Calu3 (cell line): ENCODE results near the gene POLR3H. TPM values are rescaled to one million over a fixed set of nuclear protein-coding genes. Genes with fewer than 3 reads are reported as not detected.
A peak's percentile ranks its signal among the peaks of the same experiment; 100 is the strongest.

ENCODE experiments used
- BruUV-seq: library from RNA; stranded (reverse); fragments of 400-500 nt; replicated peaks from 2 replicates; lab custom pipeline; 2021; lab: Mats Ljungman, UMichigan
- CTCF ChIA-PET: fragments of 300-600 bp; sonication (Branson Sonifier 250); formaldehyde crosslinking; loops from one replicate; lab custom pipeline; 2022; ENCODE audit warnings: antibody characterized with exemption; lab: Charles Lee
- DNase-seq: peaks from one replicate; pipeline ENCODE4 v3.0.0; 2022
- H3K27ac Mint-ChIP-seq: one replicate; pipeline ENCODE4 v1.8.0; 2022; ENCODE audit warnings: mixed read lengths; ENCODE audit not compliant: unreplicated experiment
- H3K27me3 Mint-ChIP-seq: one replicate; pipeline ENCODE4 v1.8.0; 2022; ENCODE audit warnings: mixed read lengths; ENCODE audit not compliant: unreplicated experiment
- H3K36me3 Mint-ChIP-seq: one replicate; pipeline ENCODE4 v1.8.0; 2022; ENCODE audit warnings: mild to moderate bottlenecking, moderate library complexity, mixed read lengths; ENCODE audit not compliant: insufficient read depth, unreplicated experiment
- H3K4me1 Mint-ChIP-seq: one replicate; pipeline ENCODE4 v1.8.0; 2022; ENCODE audit warnings: mild to moderate bottlenecking, low read depth, mixed read lengths; ENCODE audit not compliant: unreplicated experiment
- H3K4me3 Mint-ChIP-seq: one replicate; pipeline ENCODE4 v1.8.0; 2022; ENCODE audit warnings: mild to moderate bottlenecking, low read depth, moderate library complexity, mixed read lengths; ENCODE audit not compliant: unreplicated experiment
- H3K9me3 Mint-ChIP-seq: one replicate; pipeline ENCODE4 v1.8.0; 2022; ENCODE audit warnings: low read depth, mixed read lengths; ENCODE audit not compliant: unreplicated experiment
- intact Hi-C: fragments of 100-400 bp; cut with micrococcal nuclease; formaldehyde crosslinking; loops from one replicate; pipeline ENCODE4 v1.10.0; 2022; ENCODE audit not compliant: unreplicated experiment
- total RNA-seq: library from RNA; stranded (reverse); gene quantifications from 2 replicates; pipeline ENCODE4 v1.2.3, GENCODE V29; 2022
- TF ChIP-seq, protein P1 (sequence below): fragments of 200-600 bp; IDR thresholded peaks from one replicate; pipeline ENCODE4 v1.8.0; 2022; ENCODE audit warnings: antibody characterized with exemption; ENCODE audit not compliant: unreplicated experiment

Gene POLR3H
- total RNA-seq, 1 experiment from 2014 or later, result 49.7 TPM

GRCh38 chr22:41526830-41527799 lies 17.2 kb downstream of the POLR3H start:
- Mint-ChIP-seq H3K27me3 (no peaks in the 10 kb centered on the region), H3K9me3 (no peaks in the 10 kb centered on the region), H3K4me1 (no peaks in the 10 kb centered on the region), H3K36me3 (peaks cover 91% of the 10 kb centered on the region), H3K27ac (peak overlapping the region; percentile 77), H3K4me3 (no peak overlapping the region)
- TF ChIP-seq, protein P1, sequence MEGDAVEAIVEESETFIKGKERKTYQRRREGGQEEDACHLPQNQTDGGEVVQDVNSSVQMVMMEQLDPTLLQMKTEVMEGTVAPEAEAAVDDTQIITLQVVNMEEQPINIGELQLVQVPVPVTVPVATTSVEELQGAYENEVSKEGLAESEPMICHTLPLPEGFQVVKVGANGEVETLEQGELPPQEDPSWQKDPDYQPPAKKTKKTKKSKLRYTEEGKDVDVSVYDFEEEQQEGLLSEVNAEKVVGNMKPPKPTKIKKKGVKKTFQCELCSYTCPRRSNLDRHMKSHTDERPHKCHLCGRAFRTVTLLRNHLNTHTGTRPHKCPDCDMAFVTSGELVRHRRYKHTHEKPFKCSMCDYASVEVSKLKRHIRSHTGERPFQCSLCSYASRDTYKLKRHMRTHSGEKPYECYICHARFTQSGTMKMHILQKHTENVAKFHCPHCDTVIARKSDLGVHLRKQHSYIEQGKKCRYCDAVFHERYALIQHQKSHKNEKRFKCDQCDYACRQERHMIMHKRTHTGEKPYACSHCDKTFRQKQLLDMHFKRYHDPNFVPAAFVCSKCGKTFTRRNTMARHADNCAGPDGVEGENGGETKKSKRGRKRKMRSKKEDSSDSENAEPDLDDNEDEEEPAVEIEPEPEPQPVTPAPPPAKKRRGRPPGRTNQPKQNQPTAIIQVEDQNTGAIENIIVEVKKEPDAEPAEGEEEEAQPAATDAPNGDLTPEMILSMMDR, result peak; percentile 96
- intact Hi-C loops, result no loop called here
- CTCF ChIA-PET, result interaction anchor here (0.8 to 1.9 kb wide), 5 partner anchors 10 to 604 kb away, joined by 4 to 13 read pairs (median 5); no protein-coding TSS in a partner anchor
- DNase-seq, result peak; percentile 71
- BruUV-seq, result no TSS peak

DNA sequence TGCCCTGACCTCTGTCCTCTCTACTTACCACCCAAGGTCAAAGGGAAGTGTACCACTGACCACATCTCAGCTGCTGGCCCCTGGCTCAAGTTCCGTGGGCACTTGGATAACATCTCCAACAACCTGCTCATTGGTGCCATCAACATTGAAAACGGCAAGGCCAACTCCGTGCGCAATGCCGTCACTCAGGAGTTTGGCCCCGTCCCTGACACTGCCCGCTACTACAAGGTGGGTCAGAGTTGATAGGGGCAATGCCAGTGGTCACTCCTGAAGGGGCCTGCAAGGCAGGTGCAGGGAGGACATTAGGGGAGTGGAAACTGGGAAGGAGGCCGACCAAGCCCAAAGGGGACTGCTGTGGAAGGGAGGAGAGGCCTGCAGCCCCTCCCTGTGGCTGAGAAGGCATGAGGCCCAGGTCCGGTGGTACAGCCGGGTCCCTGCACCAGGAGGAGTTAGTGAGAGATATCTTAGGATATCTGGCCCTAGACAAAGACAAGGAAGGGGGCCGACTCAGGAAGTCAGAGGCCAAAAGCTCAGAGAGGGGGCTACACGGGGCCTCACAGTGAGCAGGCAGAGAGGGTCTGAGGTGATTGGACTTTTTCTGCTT lies 17.9 kb downstream of the POLR3H start:
- CTCF ChIA-PET, result interaction anchor here (0.8 to 1.9 kb wide), 5 partner anchors 9 to 604 kb away, joined by 4 to 13 read pairs (median 5); no protein-coding TSS in a partner anchor
- peak overlapping the region; percentile 77 for H3K27ac Mint-ChIP-seq
- H3K9me3 Mint-ChIP-seq, result no peaks in the 10 kb centered on the region
- no TSS peak for BruUV-seq
- no peaks in the 10 kb centered on the region for H3K27me3 Mint-ChIP-seq
- TF ChIP-seq, protein P1, result no peak
- H3K4me1 Mint-ChIP-seq, result no peaks in the 10 kb centered on the region
- intact Hi-C loops, result no loop called here
- peaks cover 87% of the 10 kb centered on the region for H3K36me3 Mint-ChIP-seq
- no peak for DNase-seq
- no peak overlapping the region for H3K4me3 Mint-ChIP-seq

GRCh38 chr22:41525450-41526225 lies 18.6 kb downstream of the POLR3H start:
- Mint-ChIP-seq H3K4me3 (no peak overlapping the region), H3K27ac (peak overlapping the region; percentile 77), H3K36me3 (peaks cover 86% of the 10 kb centered on the region), H3K4me1 (no peaks in the 10 kb centered on the region), H3K27me3 (no peaks in the 10 kb centered on the region), H3K9me3 (no peaks in the 10 kb centered on the region)
- intact Hi-C loops, result no loop called here
- CTCF ChIA-PET, result no interaction called here
- no TSS peak for BruUV-seq
- DNase-seq, result no peak
- TF ChIP-seq, protein P1, result no peak

DNA sequence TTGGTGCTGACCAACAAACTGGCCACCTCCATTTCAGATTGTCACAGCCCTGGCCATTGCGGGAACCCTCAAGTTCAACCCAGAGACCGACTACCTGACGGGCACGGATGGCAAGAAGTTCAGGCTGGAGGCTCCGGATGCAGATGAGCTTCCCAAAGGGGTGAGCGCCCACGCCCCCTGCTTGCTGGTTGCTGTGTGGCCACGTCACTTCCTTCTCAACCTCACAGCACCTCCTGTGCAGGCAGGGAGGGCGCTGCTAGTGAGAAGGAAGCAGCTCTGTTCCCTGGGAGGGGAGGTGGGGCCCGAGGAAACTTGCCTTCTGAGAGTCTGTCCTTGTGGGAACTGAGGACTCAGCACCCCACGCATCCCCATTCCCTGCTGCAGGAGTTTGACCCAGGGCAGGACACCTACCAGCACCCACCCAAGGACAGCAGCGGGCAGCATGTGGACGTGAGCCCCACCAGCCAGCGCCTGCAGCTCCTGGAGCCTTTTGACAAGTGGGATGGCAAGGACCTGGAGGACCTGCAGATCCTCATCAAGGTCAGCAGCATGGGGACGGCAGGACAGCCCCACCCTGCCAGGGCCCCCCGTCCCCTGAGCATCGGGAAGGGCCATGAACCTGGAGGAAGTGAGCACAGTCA lies 19.3 kb downstream of the POLR3H start:
- no peaks in the 10 kb centered on the region for H3K4me1 Mint-ChIP-seq
- no peak overlapping the region for H3K27ac Mint-ChIP-seq
- H3K9me3 Mint-ChIP-seq, result no peaks in the 10 kb centered on the region
- no peak for DNase-seq
- H3K36me3 Mint-ChIP-seq, result peaks cover 84% of the 10 kb centered on the region
- no peaks in the 10 kb centered on the region for H3K27me3 Mint-ChIP-seq
- CTCF ChIA-PET, result no interaction called here
- TF ChIP-seq, protein P1, result no peak
- intact Hi-C loops, result no loop called here
- no TSS peak for BruUV-seq
- H3K4me3 Mint-ChIP-seq, result no peak overlapping the region
